Astrocyte of the spinal cord (primary cell): Measurements from ENCODE around the gene LDLRAD4.
"Not testable (repeated sequence)": the region's sequence is repeated elsewhere in the genome, so short reads cannot be mapped to it uniquely, and the experiment has no call there.

Experiments
- DNase-seq: peaks from one replicate; pipeline ENCODE4 v3.0.0; 2011; ENCODE audit warnings: low read depth, low spot score
- H3K4me3 ChIP-seq: 2 replicates; pipeline ENCODE4 v1.5.1; 2011; ENCODE audit warnings: low read depth, mild to moderate bottlenecking, low read length, moderate library complexity
- CTCF ChIP-seq: IDR thresholded peaks from 2 replicates; pipeline ENCODE4 v1.5.1; 2012; ENCODE audit warnings: low read depth, mild to moderate bottlenecking, low read length, inconsistent platforms
- in situ Hi-C: cut with HindIII; loops from 2 replicates; pipeline ENCODE4 v1.10.0; 2017; ENCODE audit warnings: low sequenced_read_pairs

LDLRAD4 gene

GRCh38 chr18:13487237-13487636 is 268.7 kb downstream of the LDLRAD4 start:
- no peak for DNase-seq
- in situ Hi-C loops: no loop called here
- H3K4me3 ChIP-seq: no peak overlapping the region
- TF ChIP-seq CTCF: no peak

- no peak for TF ChIP-seq CTCF
- no peak overlapping the region for H3K4me3 ChIP-seq
- in situ Hi-C loops: no loop called here
- DNase-seq: no peak
Observed at GRCh38 chr18:13488281-13488929, 269.8 kb downstream of the LDLRAD4 start.

- DNase-seq, in situ Hi-C loops, H3K4me3 ChIP-seq: not testable (repeated sequence)
Observed at GRCh38 chr18:13489303-13489702, 270.7 kb downstream of the LDLRAD4 start.

- TF ChIP-seq CTCF: no peak
- no peak overlapping the region for H3K4me3 ChIP-seq
- no peak for DNase-seq
- in situ Hi-C loops: no loop called here
Observed at GRCh38 chr18:13491138-13491537, 272.6 kb downstream of the LDLRAD4 start.

GRCh38 chr18:13492314-13492713 is 273.8 kb downstream of the LDLRAD4 start:
- DNase-seq: no peak
- in situ Hi-C loops: no loop called here
- TF ChIP-seq CTCF: no peak
- no peak overlapping the region for H3K4me3 ChIP-seq

- no peak overlapping the region for H3K4me3 ChIP-seq
- no peak for DNase-seq
- TF ChIP-seq CTCF: no peak
- in situ Hi-C loops: no loop called here
Observed at GRCh38 chr18:13493079-13493478, 274.5 kb downstream of the LDLRAD4 start.

- H3K4me3 ChIP-seq: no peak overlapping the region
- no peak for TF ChIP-seq CTCF
- in situ Hi-C loops: no loop called here
- no peak for DNase-seq
Observed at GRCh38 chr18:13493725-13494124, 275.2 kb downstream of the LDLRAD4 start.
